ENCODE data around the gene TCERG1L.

DNA sequence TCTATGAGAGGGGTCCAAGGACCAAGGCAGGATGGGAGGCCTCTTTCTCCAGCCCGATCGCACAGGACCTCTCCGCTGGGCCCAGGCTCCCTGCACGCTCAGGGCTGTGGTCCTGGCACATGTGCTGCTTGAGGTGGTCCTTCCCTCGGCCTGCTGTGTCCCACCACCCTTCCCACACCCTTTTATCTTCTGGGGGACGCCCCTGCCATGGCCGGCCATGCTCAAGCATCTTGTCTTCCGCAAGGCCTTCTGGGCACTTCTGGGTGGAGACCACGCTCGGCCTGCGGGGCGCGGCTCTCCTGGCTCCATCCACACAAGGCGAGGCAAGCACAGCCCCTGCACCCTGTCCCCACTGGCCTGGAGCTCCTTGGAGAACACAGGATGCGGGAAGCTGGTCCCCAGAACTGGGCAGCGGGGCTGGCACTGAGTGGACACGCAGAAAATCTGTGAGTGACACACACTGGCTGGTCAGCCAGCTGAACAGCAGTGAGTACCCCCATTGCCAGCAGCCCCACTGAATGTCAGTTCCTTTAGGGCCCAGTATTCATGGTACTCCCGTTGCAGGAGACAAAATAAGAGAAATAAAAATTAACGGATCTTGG is 115.9 kb downstream of the TCERG1L start:
- no peak for TF ChIP-seq POLR2A (IDR thresholded peaks at IDR 0.05)
- TF ChIP-seq, protein P1, sequence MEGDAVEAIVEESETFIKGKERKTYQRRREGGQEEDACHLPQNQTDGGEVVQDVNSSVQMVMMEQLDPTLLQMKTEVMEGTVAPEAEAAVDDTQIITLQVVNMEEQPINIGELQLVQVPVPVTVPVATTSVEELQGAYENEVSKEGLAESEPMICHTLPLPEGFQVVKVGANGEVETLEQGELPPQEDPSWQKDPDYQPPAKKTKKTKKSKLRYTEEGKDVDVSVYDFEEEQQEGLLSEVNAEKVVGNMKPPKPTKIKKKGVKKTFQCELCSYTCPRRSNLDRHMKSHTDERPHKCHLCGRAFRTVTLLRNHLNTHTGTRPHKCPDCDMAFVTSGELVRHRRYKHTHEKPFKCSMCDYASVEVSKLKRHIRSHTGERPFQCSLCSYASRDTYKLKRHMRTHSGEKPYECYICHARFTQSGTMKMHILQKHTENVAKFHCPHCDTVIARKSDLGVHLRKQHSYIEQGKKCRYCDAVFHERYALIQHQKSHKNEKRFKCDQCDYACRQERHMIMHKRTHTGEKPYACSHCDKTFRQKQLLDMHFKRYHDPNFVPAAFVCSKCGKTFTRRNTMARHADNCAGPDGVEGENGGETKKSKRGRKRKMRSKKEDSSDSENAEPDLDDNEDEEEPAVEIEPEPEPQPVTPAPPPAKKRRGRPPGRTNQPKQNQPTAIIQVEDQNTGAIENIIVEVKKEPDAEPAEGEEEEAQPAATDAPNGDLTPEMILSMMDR (IDR thresholded peaks at IDR 0.05), result no peak
